ENCODE data around the gene HSDL1. TPM values are rescaled to one million over a fixed set of nuclear protein-coding genes. Genes with fewer than 3 reads are reported as not detected.

Gene HSDL1
- total and polyA plus RNA-seq, 10 of the 15 experiments (the other 5 are each of a cell fraction or from before 2014, with no cell fraction given): 2.0 to 13.4 (median 5.6) TPM

GRCh38 chr16:84144859-84145639, at the start of gene HSDL1, which contains the start of gene DNAAF1 (continued):
- TF ChIP-seq RELB (IDR thresholded peaks at IDR 0.05; ENCODE audit: low read depth) (no peak), USF2 (IDR thresholded peaks at IDR 0.05; ENCODE audit: borderline replicate concordance, low read depth, low read length) (peak; percentile 88), POU2F2 (IDR thresholded peaks at IDR 0.05; ENCODE audit: borderline replicate concordance, low read depth, low read length) (0 out of 3 replicates have a peak, but pooled peaks have one; percentile 20), RB1 (IDR thresholded peaks at IDR 0.05; ENCODE audit: borderline replicate concordance) (peak; percentile 59; the same call in 1 of the 2 replicates), SPI1 (IDR thresholded peaks at IDR 0.05; ENCODE audit: borderline replicate concordance, insufficient read depth, low read depth, low read length) (no peak), ATF3 (IDR thresholded peaks at IDR 0.05; ENCODE audit: borderline replicate concordance, extremely low read depth, low read depth, low read length) (peak; percentile 90), ZBTB11 (CRISPR knock-in tag; IDR thresholded peaks at IDR 0.05) (no peak), CREB1 (IDR thresholded peaks at IDR 0.05; ENCODE audit: low read depth) (0 out of 2 replicates have a peak, but pooled peaks have one; percentile 19), MAX (IDR thresholded peaks at IDR 0.05; ENCODE audit: low read depth, low read length) (peak; percentile 87), BMI1 (IDR thresholded peaks at IDR 0.05; ENCODE audit: borderline replicate concordance) (peak; percentile 91; the same call in 1 of the 2 replicates), SREBF2 (IDR thresholded peaks at IDR 0.05; ENCODE audit: low read length) (no peak), TCF7 (IDR thresholded peaks at IDR 0.05; ENCODE audit: borderline replicate concordance) (no peak), RBBP5 (conservative IDR thresholded peaks at IDR 0.05) (no peak), TCF3 (IDR thresholded peaks at IDR 0.05; ENCODE audit: borderline replicate concordance, insufficient read depth, low read depth, low read length) (no peak), ZSCAN29 (IDR thresholded peaks at IDR 0.05) (no peak), EZH2 (IDR thresholded peaks at IDR 0.05; ENCODE audit: borderline replicate concordance, control insufficient read depth, low read depth, low read length) (no peak), MYC (IDR thresholded peaks at IDR 0.05; ENCODE audit: insufficient read depth, insufficient read length, insufficient replicate concordance, low read length, severe bottlenecking) (no peak), CBX5 (IDR thresholded peaks at IDR 0.05; ENCODE audit: low read depth) (no peak), BCLAF1 (IDR thresholded peaks at IDR 0.05) (no peak)
